Activated CD8-positive, alpha-beta memory T cell treated with anti-CD3 and anti-CD28 coated beads, Interleukin-2, amount 50 U/mL, for 4 hours (primary cell): Measurements from ENCODE around the gene DENND2D.

Experiments
- DNase-seq: peaks from one replicate; pipeline ENCODE4 v3.0.0-alpha.2; 2020

Gene DENND2D

DNA sequence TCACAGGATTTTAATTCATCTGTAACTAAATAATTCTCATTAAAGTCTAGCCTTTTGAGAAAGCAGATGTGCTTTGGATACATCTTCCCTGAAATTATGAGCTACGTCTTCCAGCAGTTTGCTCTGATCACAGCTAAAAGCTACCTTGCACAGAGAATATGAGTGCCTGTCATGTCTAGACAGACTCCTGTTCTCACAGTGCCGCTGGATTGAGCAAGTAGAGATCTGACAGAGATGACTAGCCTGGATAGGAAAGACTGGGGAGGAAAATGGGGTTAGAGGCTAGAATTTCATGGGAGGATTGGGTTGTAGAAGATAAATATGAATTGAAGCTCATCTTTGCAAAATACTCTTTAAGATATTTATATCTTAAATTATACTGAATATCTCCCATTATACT is 36.3 kb downstream of the DENND2D start:
- no peak for DNase-seq

DNA sequence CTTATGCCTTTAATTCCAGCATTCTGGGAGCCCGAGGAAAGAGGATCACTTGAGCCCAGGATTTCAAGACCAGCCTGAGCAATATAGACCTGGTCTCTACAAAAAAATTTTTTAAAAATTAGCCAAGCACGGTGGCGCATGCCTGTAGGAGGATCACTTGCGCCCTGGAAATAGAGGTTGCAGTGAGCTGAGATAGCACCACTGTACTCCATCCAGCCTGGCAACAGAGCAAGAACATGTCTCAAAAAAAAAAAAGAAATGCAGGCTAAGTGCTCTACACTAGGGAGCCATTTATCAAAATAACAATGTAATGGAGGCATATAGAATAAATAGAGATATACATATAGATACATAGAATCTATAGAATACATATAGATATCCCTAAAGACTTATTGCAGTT is 37.1 kb downstream of the DENND2D start:
- no peak for DNase-seq

DNA sequence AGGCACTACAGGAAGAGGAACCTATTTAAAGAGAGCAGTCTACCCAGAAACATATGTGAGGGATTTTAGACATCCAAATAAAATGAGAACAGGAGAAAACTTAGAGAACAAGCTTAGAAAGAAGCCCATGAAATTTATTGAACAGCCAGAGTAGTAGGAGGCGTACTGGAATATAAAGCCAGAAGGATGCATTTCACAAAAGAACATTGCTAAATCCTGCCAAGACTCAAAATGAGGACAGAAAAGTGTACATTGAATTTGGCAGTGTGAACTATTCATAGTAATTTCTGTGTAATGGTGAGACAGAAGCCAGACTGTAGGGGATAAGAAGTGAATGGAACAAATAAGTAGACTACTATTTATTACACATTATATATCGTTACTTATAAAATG is 38.0 kb downstream of the DENND2D start:
- DNase-seq, result no peak

DNA sequence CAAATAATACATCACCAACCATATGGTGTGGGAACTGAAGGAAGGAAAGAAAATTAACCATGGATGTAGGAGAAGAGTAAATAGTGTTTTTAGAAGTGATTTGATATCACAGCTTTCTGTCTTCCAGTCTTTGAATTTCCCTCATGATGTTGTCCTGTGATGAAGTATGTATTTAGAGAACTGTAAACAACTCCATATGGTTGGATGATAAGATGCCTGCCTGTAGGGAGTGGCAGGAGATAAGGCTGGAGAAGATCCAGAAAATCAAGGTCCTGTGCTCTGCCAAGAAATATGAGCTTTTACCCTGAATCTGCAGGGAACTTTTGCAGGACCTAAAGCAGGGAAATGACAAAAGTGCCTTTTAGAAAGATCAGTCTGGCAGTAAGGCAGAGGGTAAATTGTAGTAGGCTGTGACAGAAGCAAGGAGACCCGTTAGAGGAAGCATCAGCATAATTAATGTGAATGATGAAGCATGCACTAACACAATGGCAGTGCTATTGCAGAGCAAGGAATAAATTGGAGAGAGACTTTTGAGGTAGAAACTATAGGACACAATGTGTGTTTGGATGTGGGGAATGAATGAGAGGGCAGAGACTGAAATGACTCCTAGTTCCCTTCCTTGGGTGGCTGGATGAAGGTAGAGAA is 38.5 kb downstream of the DENND2D start:
- DNase-seq, result no peak

DNA sequence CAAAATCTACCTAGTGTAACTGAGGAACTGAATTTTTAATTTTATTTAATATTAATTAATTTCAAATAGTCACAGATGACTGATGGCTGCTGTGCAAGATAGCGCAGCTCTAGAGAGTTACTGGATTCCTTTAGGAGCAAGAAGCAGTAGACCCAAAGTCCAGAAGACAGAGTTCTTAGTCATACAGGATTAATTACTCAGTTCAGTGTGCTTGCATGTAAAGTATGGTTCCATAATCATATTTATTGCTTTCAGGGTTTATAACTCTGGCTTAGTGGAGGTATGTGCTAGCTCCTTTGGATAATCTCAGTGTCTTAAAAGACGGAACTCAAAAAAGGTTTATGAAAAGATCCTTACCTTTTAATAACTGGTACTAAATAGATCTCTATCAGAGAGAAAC is 43.0 kb downstream of the DENND2D start:
- DNase-seq, result no peak

DNA sequence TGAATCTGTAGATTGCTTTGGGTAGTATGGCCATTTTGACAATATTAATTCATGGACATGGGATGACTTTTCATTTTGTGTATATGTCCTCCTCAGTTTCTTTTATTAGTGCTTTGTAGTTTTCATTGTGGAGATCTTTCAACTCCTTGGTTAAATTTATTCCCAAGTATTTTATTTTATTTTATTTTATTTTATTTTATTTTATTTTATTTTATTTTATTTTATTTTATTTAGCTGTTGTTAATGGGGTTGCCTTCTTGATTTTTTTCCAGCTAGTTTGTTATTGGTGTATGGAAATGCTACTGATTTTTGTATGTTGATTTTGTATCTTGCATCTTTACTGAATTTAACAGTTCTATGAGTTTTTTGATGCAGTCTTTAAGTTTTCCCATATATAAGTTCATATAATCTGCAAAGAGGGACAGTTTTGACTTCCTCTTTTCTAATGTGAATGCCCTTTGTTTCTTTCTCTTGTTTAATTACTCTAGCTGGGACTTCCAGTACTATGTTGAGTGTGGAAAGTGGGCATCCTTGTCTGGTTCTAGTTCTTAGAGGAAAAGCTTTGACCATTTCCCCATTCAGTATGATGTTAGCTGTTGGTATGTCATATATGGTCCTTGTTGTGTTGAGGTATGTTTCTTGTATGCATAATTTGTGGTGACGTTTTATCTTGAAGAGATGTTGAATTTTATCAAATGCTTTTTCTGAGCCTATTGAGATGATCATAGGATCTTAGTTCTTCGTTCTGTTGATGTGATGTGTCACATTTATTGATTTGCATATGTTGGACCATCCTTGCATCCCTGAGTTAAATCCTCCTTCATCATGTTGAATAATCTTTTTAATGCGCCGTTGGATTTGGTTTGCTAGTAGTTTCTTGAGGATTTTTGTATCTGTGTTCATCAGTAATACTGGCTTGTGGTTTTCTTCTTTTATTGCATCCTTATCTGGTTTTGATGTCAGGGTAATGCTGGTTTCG is 46.1 kb downstream of the DENND2D start:
- DNase-seq, result no peak

DNA sequence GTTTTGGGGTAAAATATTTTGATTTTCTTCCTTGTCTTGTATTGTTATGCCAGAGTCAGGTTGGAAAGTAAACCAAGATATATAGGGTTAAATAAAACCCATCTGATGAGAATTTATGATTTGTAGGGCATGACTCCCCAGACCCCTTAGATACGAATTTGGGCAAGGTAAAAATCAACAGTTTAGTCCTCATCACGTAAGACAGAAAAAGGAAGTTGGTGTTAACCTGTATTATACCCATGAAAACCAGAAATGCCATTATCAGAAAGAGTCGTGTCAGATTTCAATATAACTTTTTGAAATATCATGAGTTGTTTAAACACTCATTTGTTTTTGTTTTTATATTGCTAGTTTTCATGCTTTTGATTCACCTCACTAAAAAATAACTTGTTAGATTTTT is 48.6 kb downstream of the DENND2D start:
- no peak for DNase-seq

DNA sequence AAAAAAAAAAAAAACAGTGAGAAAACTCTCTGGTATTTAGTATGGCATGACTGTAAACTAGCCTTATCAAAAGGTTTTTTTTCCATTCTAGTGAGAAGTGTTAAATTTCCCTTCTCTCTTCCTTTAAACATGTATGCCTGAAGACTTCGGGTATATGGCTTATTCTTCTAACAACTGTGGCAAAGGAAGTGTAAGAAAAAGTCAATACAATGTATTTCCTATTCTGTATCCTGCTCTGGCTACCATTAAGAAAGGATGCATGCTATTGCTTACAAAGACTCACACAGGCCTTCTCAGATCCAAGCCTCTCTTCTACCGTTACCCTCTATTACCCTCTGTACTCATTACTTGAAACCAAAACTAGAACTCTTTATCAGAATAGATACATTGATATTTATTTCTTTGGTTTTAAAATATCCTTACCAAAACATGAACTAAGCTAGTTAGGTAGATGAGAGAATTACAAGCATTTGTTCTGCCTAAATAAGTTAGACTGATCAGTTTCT is 52.0 kb downstream of the DENND2D start:
- no peak for DNase-seq

DNA sequence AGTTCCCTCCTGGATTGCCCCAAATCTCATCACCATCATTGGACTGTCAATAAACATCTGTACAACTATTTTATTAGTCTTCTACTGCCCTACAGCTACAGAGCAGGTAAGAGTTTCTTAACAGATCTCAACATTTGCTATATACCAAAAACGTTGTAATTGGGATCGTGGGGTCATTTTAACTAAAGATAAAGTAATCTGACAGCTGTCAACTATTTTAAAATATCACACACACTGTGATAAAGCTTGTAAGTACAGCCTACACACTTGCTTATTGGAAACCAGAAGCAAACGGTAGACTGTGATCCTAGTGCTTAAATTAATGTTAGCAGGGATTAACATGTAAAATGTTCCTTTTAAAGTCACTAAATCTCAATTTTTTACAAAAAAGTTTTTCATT is 52.5 kb downstream of the DENND2D start:
- no peak for DNase-seq

DNA sequence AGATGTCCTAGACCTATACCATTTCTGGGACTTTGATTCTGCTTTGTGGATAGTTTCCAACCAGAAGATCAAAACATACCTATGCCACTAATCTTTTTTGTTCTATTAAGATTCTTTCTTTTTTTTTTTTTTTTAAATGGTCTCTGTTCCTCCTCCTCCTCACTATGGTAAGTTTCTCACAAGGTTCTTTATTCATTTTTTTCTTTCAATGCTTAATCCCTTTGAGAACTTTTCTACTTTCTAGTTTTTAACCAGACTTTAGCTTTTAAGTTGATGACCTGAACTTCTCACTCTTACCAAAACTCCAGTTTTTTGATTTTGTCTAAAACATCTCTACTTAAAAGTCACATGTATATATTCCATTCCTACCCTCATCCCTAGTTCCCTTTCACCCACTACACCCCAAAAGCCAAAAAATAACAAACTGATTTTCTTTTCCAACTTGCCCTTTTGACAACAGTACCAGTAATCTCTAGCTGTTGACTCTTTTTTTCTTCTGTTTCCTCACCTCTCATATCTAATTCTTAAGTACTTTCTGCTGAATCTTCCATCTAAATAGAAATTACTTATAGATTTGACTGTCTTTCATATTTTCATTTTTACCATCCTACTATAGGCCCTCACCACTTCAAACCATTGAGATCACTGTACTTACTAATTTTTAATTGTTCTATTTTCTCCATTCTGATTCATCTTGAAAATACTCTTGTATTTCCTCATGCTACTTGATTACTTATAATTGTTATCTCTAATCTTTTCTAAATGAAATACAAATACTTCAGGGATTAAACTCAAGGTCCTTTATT is 54.3 kb downstream of the DENND2D start:
- no peak for DNase-seq

DNA sequence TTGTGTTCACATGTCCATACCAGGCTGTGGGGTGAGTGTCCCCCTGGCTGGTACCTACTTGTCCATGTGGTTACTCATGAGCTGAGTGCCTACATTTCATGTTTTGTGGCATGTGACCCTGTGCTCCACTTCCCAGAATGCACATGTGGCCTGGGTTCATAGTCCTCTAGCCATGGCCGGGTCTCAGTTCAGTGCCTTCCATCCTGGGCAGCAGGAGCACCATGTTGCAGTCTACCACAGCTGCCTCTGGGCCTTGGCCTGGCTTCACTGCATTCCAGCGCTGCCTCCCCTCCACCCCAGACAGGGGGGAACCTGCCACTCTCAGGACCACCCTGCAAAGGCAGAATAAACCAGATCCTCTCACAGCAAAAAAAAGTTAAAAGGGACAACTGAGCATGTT is 54.9 kb downstream of the DENND2D start:
- DNase-seq, result no peak

DNA sequence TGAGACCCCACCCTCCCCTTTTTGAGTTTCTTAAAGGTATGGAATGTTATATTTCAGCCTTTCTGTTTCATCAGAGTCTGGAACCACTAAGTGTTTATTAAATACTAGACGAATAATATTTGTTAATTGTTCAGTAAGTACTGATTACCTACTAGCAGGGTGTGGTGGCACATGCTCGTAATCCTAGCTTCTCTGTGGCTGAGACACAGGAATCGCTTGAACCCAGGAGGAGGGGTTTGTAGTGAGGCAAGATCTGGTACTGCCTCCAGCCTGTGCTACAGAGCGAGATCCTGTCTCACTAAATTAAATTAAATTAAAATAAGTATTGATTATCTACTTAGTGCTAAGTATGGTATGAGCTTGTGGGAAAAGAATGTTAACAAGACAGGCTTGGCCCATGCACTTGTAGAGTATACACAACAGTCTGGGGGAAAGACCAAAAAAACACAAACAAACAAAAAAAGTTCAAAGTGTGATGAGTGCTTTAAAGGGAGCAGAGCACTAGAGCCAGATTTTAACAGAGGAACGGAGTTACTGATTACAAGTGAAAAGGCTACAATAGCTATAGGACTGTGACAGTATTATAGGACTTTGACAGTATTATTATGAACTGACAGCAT is 58.0 kb downstream of the DENND2D start:
- DNase-seq, result no peak

DNA sequence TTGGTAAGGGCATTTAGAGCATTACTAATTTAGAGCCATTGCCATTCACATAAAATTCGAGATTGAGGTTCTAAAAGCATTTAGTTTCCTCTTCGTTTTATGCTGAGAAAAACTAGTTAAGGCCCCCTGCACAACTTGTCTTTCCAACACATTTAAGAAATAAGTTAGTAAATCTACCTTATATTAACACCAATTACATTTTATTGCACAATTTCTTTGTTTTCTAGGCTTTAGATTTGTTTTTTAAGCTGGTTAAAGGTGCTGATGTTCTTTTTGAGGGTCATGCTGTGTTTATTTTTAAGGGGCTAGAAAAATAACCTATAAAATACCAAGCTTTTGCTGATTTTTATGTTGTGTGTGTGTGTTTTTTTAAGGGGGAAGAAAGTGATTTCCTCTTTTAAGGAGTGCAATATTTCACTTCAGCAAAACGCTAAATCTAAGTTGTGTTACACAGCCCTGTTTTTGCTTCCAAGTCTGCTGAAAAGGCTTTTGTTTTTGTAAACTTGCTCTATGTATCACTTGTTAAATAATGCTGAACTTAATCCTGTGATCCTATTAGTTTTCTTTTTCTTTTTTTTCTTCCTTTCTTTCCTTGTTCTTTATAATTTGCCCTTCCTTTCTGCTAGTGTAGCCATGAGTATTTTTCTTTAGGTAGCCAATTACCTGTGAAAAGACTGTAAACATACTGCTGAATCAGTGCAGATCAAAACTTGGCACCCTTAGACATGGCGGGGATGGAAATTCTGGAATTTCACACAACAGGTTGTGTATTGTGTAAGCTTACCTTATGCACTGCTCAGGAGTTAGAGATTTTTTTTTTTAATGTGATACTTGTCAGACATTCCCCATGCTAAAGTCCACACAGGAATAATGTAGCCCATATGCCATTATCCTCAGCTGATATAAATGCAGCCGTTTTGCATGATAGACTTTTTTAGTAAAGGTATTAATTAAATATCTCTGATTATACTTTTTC is 58.9 kb downstream of the DENND2D start:
- no peak for DNase-seq

DNA sequence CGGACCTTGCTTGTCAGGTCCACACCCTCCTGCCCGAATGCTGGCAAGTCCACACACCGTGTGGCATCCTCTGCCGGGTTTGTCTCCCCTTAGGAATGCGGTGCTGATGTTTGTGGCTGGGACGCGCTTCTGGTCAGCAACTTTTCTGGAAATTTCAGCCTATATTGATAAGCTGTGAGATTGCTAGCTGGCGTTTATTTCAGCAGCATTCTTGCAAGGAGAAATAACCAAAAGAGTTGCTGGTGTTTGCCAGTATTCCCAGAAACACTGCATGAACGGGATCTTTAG is 59.8 kb downstream of the DENND2D start:
- no peak for DNase-seq

DNA sequence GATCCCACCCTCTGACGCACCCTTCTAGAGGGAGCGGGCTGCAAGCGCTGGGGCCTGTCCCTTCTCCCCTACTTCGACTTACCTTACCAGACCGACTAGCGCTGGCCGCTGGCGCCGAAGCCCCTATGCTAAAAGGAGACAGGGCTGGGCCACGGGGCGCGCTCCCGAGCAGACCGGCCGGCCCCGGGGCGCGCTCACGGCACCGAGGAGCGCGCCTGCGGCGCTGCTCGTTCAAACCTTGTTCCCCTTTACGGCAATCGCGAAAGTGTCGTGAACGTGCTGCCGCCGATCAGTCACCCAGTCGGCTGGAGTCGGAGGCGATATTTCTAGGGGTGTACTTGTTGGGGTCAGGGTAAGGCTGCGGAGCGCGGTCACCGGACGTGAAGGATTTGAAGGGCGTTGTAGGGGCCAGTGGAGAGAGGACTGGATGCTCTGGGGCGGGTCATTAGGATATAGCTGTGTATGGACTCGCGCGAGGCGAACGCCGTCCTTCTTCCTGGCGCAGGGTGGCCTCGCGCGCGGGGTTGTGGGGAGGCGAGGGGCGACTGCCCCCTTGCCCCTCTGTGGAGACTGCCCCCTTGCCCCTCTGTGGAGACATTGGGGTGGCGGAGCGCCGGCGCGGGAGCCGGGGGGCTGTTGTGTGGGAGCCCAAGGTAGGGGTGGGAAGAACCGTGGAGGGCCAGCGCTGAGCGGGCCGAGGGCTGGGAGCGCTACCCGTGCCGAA is 60.3 kb downstream of the DENND2D start, which contains the start of the genes CEPT1 and DRAM2:
Gene CEPT1 (plus strand): TSS at position 268 of the 724 bp plus-strand sequence. CDS start 7,492 bp downstream, outside the sequence.
Gene DRAM2 (minus strand): TSS at position 138 of the 724 bp plus-strand sequence. CDS start 8,539 bp downstream, outside the sequence.
- peak; percentile 95 for DNase-seq

DNA sequence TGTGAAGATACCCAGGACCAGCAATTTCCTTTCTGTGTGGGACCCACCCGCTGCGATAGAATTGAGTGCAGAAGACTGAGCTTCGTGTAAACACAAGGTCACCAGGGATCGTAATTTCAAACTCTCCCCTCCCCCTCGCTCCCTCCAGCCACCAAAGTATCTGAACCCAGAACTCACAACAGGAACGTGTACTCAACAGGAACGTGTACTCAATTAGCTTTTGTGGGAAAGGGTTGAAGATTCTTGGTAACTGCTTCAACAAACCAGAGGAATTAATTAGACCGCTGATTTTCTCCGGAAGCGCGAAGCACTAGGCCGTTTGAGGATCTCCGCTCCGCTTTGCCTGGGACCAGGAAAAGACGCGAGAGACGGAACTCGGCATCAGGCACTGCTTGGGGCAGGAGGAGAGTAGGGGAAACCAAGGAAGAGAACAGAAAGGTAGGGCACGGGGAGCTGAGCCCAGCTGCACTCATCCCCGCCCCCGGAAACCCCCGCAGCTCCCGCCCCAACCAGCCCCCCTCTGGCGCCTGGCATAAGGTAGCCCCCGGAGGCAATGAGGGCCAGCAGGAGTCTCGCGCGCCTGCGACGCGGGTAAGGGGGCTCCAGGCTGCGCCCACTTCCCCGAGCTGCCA is 61.0 kb downstream of the DENND2D start:
- peak; percentile 60 for DNase-seq
